ENCODE data around the gene ALKBH5.

GRCh38 chr17:18151290-18151689 lies 32.3 kb upstream of the ALKBH5 start:
- no peak for TF ChIP-seq CTCF (conservative IDR thresholded peaks at IDR 0.05; ENCODE audit: low read depth, low read length)
- TF ChIP-seq EZH2 (IDR thresholded peaks at IDR 0.05; ENCODE audit: borderline replicate concordance, low read depth, low read length, poor library complexity, severe bottlenecking), result no peak

Measured in A673 (cell line).